ENCODE results near the gene BLVRB. TPM values are rescaled to one million over a fixed set of nuclear protein-coding genes. Genes with fewer than 3 reads are reported as not detected.

The BLVRB gene
- total and polyA plus RNA-seq, 9 of the 15 experiments (the other 6 are each of a cell fraction or from before 2014, with no cell fraction given): 81.1 to 749 (median 331) TPM

DNA sequence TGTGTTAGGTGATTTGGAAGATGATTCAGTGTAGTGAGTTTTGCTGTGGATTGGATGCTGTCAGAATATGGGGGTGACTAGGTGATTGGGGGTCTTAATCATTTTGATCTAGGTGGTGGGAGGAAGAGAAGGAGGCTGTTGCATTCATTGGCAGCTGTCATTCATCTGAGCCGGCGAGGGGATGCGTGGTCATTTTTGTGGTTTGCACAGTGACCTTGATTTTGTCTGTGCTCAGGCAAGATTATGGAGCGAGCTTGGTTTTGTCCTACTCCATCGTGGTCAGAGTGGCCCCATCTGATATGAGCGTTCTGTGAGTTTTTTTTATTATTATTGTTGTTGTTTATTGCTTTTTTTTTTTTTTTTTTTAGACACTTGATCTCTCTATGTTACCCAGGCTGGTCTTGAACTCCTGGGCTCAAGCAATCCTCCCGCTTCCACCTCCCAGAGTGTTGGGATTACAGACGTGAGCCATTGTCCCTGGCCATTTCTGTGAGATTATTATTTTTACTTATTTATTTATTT lies 43.3 kb upstream of the BLVRB start (continued):
- TF ChIP-seq, protein P1, sequence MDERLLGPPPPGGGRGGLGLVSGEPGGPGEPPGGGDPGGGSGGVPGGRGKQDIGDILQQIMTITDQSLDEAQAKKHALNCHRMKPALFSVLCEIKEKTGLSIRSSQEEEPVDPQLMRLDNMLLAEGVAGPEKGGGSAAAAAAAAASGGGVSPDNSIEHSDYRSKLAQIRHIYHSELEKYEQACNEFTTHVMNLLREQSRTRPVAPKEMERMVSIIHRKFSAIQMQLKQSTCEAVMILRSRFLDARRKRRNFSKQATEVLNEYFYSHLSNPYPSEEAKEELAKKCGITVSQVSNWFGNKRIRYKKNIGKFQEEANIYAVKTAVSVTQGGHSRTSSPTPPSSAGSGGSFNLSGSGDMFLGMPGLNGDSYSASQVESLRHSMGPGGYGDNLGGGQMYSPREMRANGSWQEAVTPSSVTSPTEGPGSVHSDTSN (CRISPR knock-in tag; IDR thresholded peaks at IDR 0.05; ENCODE audit: low read depth): no peak
- TF ChIP-seq, protein P1 (tag; conservative IDR thresholded peaks at IDR 0.05; ENCODE audit: low read depth): 0 out of 2 replicates have a peak, but pooled peaks have one; percentile 30
- TF ChIP-seq BRF1 (IDR thresholded peaks at IDR 0.05; ENCODE audit: borderline replicate concordance, extremely low read depth, insufficient read length): no peak
- TF ChIP-seq IFI16 (CRISPR knock-in tag; IDR thresholded peaks at IDR 0.05): no peak
- no peak for TF ChIP-seq POLR3A (IDR thresholded peaks at IDR 0.05; ENCODE audit: borderline replicate concordance, extremely low read depth, insufficient read depth, insufficient read length)
- no peak for TF ChIP-seq ZNF444 (CRISPR knock-in tag; IDR thresholded peaks at IDR 0.05)
- TF ChIP-seq, protein P2, sequence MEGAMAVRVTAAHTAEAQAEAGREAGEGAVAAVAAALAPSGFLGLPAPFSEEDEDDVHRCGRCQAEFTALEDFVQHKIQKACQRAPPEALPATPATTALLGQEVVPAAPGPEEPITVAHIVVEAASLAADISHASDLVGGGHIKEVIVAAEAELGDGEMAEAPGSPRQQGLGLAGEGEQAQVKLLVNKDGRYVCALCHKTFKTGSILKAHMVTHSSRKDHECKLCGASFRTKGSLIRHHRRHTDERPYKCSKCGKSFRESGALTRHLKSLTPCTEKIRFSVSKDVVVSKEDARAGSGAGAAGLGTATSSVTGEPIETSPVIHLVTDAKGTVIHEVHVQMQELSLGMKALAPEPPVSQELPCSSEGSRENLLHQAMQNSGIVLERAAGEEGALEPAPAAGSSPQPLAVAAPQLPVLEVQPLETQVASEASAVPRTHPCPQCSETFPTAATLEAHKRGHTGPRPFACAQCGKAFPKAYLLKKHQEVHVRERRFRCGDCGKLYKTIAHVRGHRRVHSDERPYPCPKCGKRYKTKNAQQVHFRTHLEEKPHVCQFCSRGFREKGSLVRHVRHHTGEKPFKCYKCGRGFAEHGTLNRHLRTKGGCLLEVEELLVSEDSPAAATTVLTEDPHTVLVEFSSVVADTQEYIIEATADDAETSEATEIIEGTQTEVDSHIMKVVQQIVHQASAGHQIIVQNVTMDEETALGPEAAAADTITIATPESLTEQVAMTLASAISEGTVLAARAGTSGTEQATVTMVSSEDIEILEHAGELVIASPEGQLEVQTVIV (CRISPR knock-in tag; IDR thresholded peaks at IDR 0.05; ENCODE audit: borderline replicate concordance): no peak
- TF ChIP-seq EZH2 (IDR thresholded peaks at IDR 0.05; ENCODE audit: borderline replicate concordance, low read depth, low read length): no peak
- no peak for TF ChIP-seq NFXL1 (CRISPR knock-in tag; IDR thresholded peaks at IDR 0.05)
- TF ChIP-seq, protein P3, sequence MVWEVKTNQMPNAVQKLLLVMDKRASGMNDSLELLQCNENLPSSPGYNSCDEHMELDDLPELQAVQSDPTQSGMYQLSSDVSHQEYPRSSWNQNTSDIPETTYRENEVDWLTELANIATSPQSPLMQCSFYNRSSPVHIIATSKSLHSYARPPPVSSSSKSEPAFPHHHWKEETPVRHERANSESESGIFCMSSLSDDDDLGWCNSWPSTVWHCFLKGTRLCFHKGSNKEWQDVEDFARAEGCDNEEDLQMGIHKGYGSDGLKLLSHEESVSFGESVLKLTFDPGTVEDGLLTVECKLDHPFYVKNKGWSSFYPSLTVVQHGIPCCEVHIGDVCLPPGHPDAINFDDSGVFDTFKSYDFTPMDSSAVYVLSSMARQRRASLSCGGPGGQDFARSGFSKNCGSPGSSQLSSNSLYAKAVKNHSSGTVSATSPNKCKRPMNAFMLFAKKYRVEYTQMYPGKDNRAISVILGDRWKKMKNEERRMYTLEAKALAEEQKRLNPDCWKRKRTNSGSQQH (CRISPR knock-in tag; IDR thresholded peaks at IDR 0.05): no peak
- peak; percentile 74 for TF ChIP-seq CBFA2T3 (IDR thresholded peaks at IDR 0.05)
- TF ChIP-seq POLR2A (conservative IDR thresholded peaks at IDR 0.05): no peak
- TF ChIP-seq RB1 (IDR thresholded peaks at IDR 0.05; ENCODE audit: low read depth): no peak
- TF ChIP-seq HDAC3 (IDR thresholded peaks at IDR 0.05; ENCODE audit: borderline replicate concordance, partially characterized antibody): no peak
- TF ChIP-seq, protein P4, sequence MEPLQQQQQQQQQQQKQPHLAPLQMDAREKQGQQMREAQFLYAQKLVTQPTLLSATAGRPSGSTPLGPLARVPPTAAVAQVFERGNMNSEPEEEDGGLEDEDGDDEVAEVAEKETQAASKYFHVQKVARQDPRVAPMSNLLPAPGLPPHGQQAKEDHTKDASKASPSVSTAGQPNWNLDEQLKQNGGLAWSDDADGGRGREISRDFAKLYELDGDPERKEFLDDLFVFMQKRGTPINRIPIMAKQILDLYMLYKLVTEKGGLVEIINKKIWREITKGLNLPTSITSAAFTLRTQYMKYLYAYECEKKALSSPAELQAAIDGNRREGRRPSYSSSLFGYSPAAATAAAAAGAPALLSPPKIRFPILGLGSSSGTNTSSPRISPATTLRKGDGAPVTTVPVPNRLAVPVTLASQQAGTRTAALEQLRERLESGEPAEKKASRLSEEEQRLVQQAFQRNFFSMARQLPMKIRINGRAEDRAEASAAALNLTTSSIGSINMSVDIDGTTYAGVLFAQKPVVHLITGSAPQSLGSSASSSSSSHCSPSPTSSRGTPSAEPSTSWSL (CRISPR knock-in tag; IDR thresholded peaks at IDR 0.05; ENCODE audit: borderline replicate concordance): no peak
- TF ChIP-seq CEBPG (CRISPR knock-in tag; IDR thresholded peaks at IDR 0.05): no peak
- no peak for TF ChIP-seq CEBPG (tag; conservative IDR thresholded peaks at IDR 0.05 in 1 of 2, IDR thresholded peaks at IDR 0.05 in 1 of 2)
- peak; percentile 75 for TF ChIP-seq KDM1A (IDR thresholded peaks at IDR 0.05)
- no peak for TF ChIP-seq TAF15 (IDR thresholded peaks at IDR 0.05; ENCODE audit: low read depth, low read length)
- TF ChIP-seq EWSR1 (IDR thresholded peaks at IDR 0.05; ENCODE audit: borderline replicate concordance, low read depth, partially characterized antibody): no peak
- TF ChIP-seq TCF3 (CRISPR knock-in tag; IDR thresholded peaks at IDR 0.05): peak; percentile 73
- TF ChIP-seq MIER1 (IDR thresholded peaks at IDR 0.05; ENCODE audit: low read depth): no peak

Measured in K562 (cell line).